Mammary epithelial cell (primary cell): ENCODE measurements around the gene FAM25G.

Experiments used
- EZH2 ChIP-seq: IDR thresholded peaks from 2 replicates; pipeline ENCODE4 v1.6.1; 2012; ENCODE audit warnings: low read length, inconsistent platforms, borderline replicate concordance
- TF ChIP-seq, protein P1 (sequence below), 2 donors: IDR thresholded peaks in 1 of 2; conservative IDR thresholded peaks in 1 of 2; 2 replicates each; pipeline ENCODE4 v1.5.1; 2011 to 2012; ENCODE audit warnings: inconsistent platforms in 2 of 2, low read length in 2 of 2, mild to moderate bottlenecking in 2 of 2, control low read depth in 1 of 2, low read depth in 1 of 2; ENCODE audit not compliant: insufficient read depth in 1 of 2; ENCODE audit errors: extremely low read depth in 1 of 2

DNA sequence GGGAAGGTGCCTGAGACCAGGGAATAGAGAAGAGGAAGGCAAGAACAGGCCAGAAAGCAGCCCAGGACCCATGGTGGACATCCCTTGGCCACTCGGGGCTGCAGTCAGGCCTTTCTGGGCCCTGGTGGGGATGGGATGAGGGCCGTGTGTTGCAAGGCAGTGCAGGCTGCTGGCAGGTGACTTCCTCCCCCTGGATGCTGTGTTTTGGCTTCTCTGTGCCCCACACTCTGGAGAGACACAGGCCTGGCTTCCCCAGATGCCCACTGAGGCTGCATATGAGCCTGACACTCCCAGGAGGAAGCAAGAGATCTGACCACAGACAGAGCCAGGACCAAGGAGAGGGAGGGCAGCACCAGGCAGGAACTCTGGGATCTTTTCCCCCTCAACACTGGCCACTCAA is 47.5 kb downstream of the FAM25G start:
- TF ChIP-seq, protein P1, sequence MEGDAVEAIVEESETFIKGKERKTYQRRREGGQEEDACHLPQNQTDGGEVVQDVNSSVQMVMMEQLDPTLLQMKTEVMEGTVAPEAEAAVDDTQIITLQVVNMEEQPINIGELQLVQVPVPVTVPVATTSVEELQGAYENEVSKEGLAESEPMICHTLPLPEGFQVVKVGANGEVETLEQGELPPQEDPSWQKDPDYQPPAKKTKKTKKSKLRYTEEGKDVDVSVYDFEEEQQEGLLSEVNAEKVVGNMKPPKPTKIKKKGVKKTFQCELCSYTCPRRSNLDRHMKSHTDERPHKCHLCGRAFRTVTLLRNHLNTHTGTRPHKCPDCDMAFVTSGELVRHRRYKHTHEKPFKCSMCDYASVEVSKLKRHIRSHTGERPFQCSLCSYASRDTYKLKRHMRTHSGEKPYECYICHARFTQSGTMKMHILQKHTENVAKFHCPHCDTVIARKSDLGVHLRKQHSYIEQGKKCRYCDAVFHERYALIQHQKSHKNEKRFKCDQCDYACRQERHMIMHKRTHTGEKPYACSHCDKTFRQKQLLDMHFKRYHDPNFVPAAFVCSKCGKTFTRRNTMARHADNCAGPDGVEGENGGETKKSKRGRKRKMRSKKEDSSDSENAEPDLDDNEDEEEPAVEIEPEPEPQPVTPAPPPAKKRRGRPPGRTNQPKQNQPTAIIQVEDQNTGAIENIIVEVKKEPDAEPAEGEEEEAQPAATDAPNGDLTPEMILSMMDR (conservative IDR thresholded peaks at IDR 0.05 in 1 of 2, IDR thresholded peaks at IDR 0.05 in 1 of 2; ENCODE audit: extremely low read depth in 1 of 2, insufficient read depth in 1 of 2, low read depth in 1 of 2, low read length in 2 of 2), result no peak
- no peak for TF ChIP-seq EZH2
